ENCODE measurements around the gene DCLK2. TPM values are rescaled to one million over a fixed set of nuclear protein-coding genes. Genes with fewer than 3 reads are reported as not detected.
"Not testable (repeated sequence)": the region's sequence is repeated elsewhere in the genome, so short reads cannot be mapped to it uniquely, and the experiment has no call there.

DCLK2 gene
- total RNA-seq, 1 experiment from 2014 or later: 1.2 TPM

DNA sequence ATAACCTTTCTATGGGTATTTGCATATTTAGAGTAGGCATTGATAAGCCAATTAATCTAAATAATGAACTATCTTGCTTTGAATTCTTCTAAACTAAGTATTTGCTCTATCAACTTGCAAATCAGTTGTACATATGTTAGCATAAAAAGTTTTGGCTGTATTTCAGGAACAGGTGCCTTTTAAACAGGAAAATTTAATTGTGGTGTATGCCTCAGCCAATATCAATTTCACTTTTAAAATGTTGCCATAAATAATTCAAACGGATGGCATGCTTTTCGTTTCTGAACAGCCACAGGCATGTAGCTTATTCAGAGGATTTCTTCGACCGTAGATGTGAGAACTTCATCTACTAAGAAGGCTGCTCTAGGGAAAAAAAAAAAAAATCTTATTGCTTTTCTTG lies 99.9 kb downstream of the DCLK2 start:
- CTCF ChIA-PET: no interaction called here
- no peak for TF ChIP-seq EZH2phosphoT487 (IDR thresholded peaks at IDR 0.05; ENCODE audit: borderline replicate concordance, low read length)
- TF ChIP-seq, protein P1, sequence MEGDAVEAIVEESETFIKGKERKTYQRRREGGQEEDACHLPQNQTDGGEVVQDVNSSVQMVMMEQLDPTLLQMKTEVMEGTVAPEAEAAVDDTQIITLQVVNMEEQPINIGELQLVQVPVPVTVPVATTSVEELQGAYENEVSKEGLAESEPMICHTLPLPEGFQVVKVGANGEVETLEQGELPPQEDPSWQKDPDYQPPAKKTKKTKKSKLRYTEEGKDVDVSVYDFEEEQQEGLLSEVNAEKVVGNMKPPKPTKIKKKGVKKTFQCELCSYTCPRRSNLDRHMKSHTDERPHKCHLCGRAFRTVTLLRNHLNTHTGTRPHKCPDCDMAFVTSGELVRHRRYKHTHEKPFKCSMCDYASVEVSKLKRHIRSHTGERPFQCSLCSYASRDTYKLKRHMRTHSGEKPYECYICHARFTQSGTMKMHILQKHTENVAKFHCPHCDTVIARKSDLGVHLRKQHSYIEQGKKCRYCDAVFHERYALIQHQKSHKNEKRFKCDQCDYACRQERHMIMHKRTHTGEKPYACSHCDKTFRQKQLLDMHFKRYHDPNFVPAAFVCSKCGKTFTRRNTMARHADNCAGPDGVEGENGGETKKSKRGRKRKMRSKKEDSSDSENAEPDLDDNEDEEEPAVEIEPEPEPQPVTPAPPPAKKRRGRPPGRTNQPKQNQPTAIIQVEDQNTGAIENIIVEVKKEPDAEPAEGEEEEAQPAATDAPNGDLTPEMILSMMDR (conservative IDR thresholded peaks at IDR 0.05; ENCODE audit: low read depth, low read length): no peak
- no peak for TF ChIP-seq EZH2 (IDR thresholded peaks at IDR 0.05; ENCODE audit: low read length, unreplicated experiment)
- ATAC-seq (no peak), DNase-seq (no peak)
- H3K27me3 ChIP-seq (ENCODE audit: low read length): no peaks in the 10 kb centered on the region
- no peaks in the 10 kb centered on the region for H3K9me2 ChIP-seq (replicated peaks; ENCODE audit: low read length)
- H3K27ac ChIP-seq (ENCODE audit: low read length): no peak overlapping the region
- no peaks in the 10 kb centered on the region for H3K4me1 ChIP-seq (ENCODE audit: insufficient read depth, low read length)
- H3K79me2 ChIP-seq (ENCODE audit: low read length): no peaks in the 10 kb centered on the region
- H2AFZ ChIP-seq (ENCODE audit: low read length): no peak overlapping the region
- no peak overlapping the region for H3K9ac ChIP-seq (ENCODE audit: low read length)
- no peaks in the 10 kb centered on the region for H3K9me3 ChIP-seq (ENCODE audit: low read length)
- H3F3A ChIP-seq (ENCODE audit: low read length, unreplicated experiment): no peaks in the 10 kb centered on the region
- no peaks in the 10 kb centered on the region for H4K20me1 ChIP-seq (ENCODE audit: low read length)
- POLR2A ChIA-PET (ENCODE audit: unreplicated experiment): interaction anchor here (0.6 kb wide), 1 partner anchor 27 kb away, joined by 3 read pairs; no protein-coding TSS in a partner anchor
- no peak overlapping the region for H3K4me3 ChIP-seq (ENCODE audit: low read length)
- no peak overlapping the region for H3K4me2 ChIP-seq (ENCODE audit: low read length)
- no TSS peak for BruUV-seq (replicated peaks)
- no peaks in the 10 kb centered on the region for H3K36me3 ChIP-seq (ENCODE audit: low read depth, low read length)
- intact Hi-C loops (cut with micrococcal nuclease): no loop called here

DNA sequence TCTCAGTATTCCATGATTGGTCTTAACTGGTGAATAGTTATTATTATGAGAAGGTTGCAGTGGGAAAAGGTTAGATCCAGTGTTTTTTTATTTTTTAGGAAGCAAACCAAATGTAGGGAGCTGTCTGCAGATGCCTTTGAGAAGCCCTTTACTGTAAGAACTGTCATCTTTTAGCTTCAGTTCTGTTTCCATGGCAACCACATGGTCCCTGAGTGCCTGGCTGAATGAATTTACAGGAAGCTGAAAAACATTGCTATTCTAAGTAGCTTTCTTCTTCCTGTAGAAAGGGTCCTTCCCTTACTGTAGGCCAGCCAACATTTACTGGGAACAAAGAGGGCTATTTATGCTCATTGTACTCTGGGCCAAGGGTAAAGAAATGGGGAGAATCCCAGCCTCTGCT lies 103.3 kb downstream of the DCLK2 start:
- ChIA-PET POLR2A (ENCODE audit: unreplicated experiment) (no interaction called here), CTCF (no interaction called here)
- no TSS peak for BruUV-seq (replicated peaks)
- ATAC-seq: no peak
- Histone ChIP-seq H3K79me2 (ENCODE audit: low read length) (no peaks in the 10 kb centered on the region), H3K36me3 (ENCODE audit: low read depth, low read length) (no peaks in the 10 kb centered on the region), H3K4me3 (ENCODE audit: low read length) (no peak overlapping the region), H3K9me3 (ENCODE audit: low read length) (no peaks in the 10 kb centered on the region), H4K20me1 (ENCODE audit: low read length) (no peaks in the 10 kb centered on the region), H2AFZ (ENCODE audit: low read length) (no peak overlapping the region), H3K27ac (ENCODE audit: low read length) (no peak overlapping the region), H3K9me2 (replicated peaks; ENCODE audit: low read length) (no peaks in the 10 kb centered on the region), H3K4me1 (ENCODE audit: insufficient read depth, low read length) (no peaks in the 10 kb centered on the region), H3K4me2 (ENCODE audit: low read length) (no peak overlapping the region), H3K9ac (ENCODE audit: low read length) (no peak overlapping the region), H3F3A (ENCODE audit: low read length, unreplicated experiment) (no peaks in the 10 kb centered on the region), H3K27me3 (ENCODE audit: low read length) (no peaks in the 10 kb centered on the region)
- intact Hi-C loops (cut with micrococcal nuclease): no loop called here
- DNase-seq: no peak
- TF ChIP-seq EZH2phosphoT487 (IDR thresholded peaks at IDR 0.05; ENCODE audit: borderline replicate concordance, low read length) (no peak), EZH2 (IDR thresholded peaks at IDR 0.05; ENCODE audit: low read length, unreplicated experiment) (no peak)
- TF ChIP-seq, protein P1 (conservative IDR thresholded peaks at IDR 0.05; ENCODE audit: low read depth, low read length): no peak

DNA sequence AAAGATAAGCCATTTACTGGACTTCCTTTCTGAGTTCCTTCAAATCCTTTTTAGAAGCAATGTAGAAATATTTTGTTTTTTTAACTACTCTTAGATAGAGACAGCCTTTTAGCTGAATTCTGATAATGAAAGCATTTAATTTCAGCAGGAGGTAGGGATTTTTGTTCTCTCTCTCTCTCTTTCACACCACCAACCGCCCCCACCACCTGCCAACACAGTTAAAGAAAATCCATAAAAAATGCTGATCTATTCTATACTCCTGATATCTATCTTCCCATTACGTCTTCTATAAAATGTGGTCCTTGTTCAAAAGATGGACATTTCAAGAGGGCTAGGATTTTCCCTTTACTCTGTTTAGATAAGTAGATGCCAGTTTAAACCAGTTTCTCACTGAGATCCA lies 104.5 kb downstream of the DCLK2 start:
- TF ChIP-seq, protein P1 (conservative IDR thresholded peaks at IDR 0.05; ENCODE audit: low read depth, low read length): no peak
- no peak for TF ChIP-seq EZH2 (IDR thresholded peaks at IDR 0.05; ENCODE audit: low read length, unreplicated experiment)
- no peak for TF ChIP-seq EZH2phosphoT487 (IDR thresholded peaks at IDR 0.05; ENCODE audit: borderline replicate concordance, low read length)
- no peaks in the 10 kb centered on the region for H4K20me1 ChIP-seq (ENCODE audit: low read length)
- H3K4me3 ChIP-seq (ENCODE audit: low read length): no peak overlapping the region
- no peaks in the 10 kb centered on the region for H3K9me3 ChIP-seq (ENCODE audit: low read length)
- no TSS peak for BruUV-seq (replicated peaks)
- H3K79me2 ChIP-seq (ENCODE audit: low read length): no peaks in the 10 kb centered on the region
- no peak overlapping the region for H2AFZ ChIP-seq (ENCODE audit: low read length)
- DNase-seq: no peak
- no peaks in the 10 kb centered on the region for H3K27me3 ChIP-seq (ENCODE audit: low read length)
- no peaks in the 10 kb centered on the region for H3K36me3 ChIP-seq (ENCODE audit: low read depth, low read length)
- no peaks in the 10 kb centered on the region for H3K9me2 ChIP-seq (replicated peaks; ENCODE audit: low read length)
- H3K27ac ChIP-seq (ENCODE audit: low read length): no peak overlapping the region
- H3K4me1 ChIP-seq (ENCODE audit: insufficient read depth, low read length): no peaks in the 10 kb centered on the region
- ATAC-seq: no peak
- H3K4me2 ChIP-seq (ENCODE audit: low read length): no peak overlapping the region
- no peaks in the 10 kb centered on the region for H3F3A ChIP-seq (ENCODE audit: low read length, unreplicated experiment)
- POLR2A ChIA-PET (ENCODE audit: unreplicated experiment): no interaction called here
- intact Hi-C loops (cut with micrococcal nuclease): no loop called here
- no peak overlapping the region for H3K9ac ChIP-seq (ENCODE audit: low read length)
- CTCF ChIA-PET: no interaction called here

DNA sequence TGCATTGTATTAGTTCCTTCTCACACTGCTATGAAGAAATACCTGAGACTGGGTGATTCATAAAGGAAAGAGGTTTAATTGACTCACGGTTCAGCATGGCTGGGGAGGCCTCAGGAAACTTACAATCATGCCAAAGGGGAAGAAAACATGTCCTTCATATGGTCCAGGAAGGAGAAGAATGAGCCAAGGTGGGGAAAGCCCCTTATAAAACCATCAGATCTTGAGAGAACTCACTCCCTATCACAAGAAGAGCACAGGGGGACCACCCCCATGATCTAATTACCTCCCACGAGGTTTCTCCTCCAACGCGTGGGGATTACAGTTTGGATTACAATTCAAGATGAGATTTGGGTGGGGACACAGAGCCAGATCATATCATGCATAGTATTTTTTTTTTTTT lies 106.8 kb downstream of the DCLK2 start:
- H4K20me1 ChIP-seq (ENCODE audit: low read length); H3K9ac ChIP-seq (ENCODE audit: low read length); intact Hi-C loops (cut with micrococcal nuclease); H3K9me3 ChIP-seq (ENCODE audit: low read length); BruUV-seq (replicated peaks); H3K27me3 ChIP-seq (ENCODE audit: low read length); ATAC-seq; DNase-seq; H3F3A ChIP-seq (ENCODE audit: low read length, unreplicated experiment); H3K79me2 ChIP-seq (ENCODE audit: low read length); H3K27ac ChIP-seq (ENCODE audit: low read length); POLR2A ChIA-PET (ENCODE audit: unreplicated experiment); H3K36me3 ChIP-seq (ENCODE audit: low read depth, low read length); CTCF ChIA-PET; H3K9me2 ChIP-seq (replicated peaks; ENCODE audit: low read length); H3K4me1 ChIP-seq (ENCODE audit: insufficient read depth, low read length); H2AFZ ChIP-seq (ENCODE audit: low read length); H3K4me2 ChIP-seq (ENCODE audit: low read length); H3K4me3 ChIP-seq (ENCODE audit: low read length): not testable (repeated sequence)
